Duodenal mucosa (tissue), 2 donors: ENCODE results near the gene TSPAN12.

Experiments
- H3K27ac ChIP-seq: one replicate; pipeline ENCODE4 v1.7.0; 2013; ENCODE audit warnings: low read depth, low read length
- H3K27me3 ChIP-seq, 2 donors: one replicate each; pipeline ENCODE4 v1.7.0; 2013; ENCODE audit warnings: low read length in 2 of 2, control low read depth in 1 of 2; ENCODE audit not compliant: insufficient read depth in 2 of 2, control insufficient read depth in 1 of 2
- H3K36me3 ChIP-seq, 2 donors: one replicate each; pipeline ENCODE4 v1.7.0; 2013; ENCODE audit warnings: low read length in 2 of 2, control low read depth in 1 of 2; ENCODE audit not compliant: insufficient read depth in 2 of 2, control insufficient read depth in 1 of 2
- H3K4me1 ChIP-seq, 2 donors: one replicate each; pipeline ENCODE4 v1.7.0; 2013; ENCODE audit warnings: low read length in 2 of 2, control low read depth in 1 of 2; ENCODE audit not compliant: insufficient read depth in 2 of 2, control insufficient read depth in 1 of 2
- H3K4me3 ChIP-seq, 2 donors: one replicate each; pipeline ENCODE4 v1.7.0; 2013; ENCODE audit warnings: low read length in 2 of 2, low read depth in 1 of 2
- H3K9ac ChIP-seq, 2 donors: one replicate each; pipeline ENCODE4 v1.7.0; 2013; ENCODE audit warnings: low read length in 2 of 2, low read depth in 1 of 2
- H3K9me3 ChIP-seq, 2 donors: one replicate each; pipeline ENCODE4 v1.7.0; 2013; ENCODE audit warnings: low read length in 2 of 2, control low read depth in 1 of 2; ENCODE audit not compliant: control insufficient read depth in 1 of 2

The TSPAN12 gene

DNA sequence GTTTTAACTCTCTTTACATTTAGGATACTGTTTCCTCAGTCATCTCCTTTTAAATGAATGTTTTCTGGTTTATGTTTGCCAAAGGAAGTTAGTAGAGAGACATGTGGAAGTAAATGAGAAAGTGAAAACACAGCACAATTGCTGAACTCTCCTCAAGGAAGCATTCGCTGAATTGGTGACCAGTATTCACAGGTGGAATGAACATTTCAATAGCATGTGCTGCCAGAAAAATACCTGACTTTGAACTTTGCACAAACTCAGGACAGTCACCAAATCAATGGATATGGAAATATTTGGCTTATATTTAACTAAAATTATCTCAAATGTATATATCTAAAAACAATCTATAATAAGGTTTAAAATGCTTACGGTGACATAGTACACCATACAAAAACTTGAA, 28.5 kb downstream of the TSPAN12 start:
- Histone ChIP-seq H3K36me3 (no peaks in the 10 kb centered on the region), H3K9ac (no peak overlapping the region), H3K4me3 (peak overlapping the region in 1 of 2 donors; percentile 26), H3K27ac (no peak overlapping the region), H3K9me3 (no peaks in the 10 kb centered on the region), H3K27me3 (no peaks in the 10 kb centered on the region), H3K4me1 (peaks cover 0 to 4% of the 10 kb centered on the region in 2 donors)

DNA sequence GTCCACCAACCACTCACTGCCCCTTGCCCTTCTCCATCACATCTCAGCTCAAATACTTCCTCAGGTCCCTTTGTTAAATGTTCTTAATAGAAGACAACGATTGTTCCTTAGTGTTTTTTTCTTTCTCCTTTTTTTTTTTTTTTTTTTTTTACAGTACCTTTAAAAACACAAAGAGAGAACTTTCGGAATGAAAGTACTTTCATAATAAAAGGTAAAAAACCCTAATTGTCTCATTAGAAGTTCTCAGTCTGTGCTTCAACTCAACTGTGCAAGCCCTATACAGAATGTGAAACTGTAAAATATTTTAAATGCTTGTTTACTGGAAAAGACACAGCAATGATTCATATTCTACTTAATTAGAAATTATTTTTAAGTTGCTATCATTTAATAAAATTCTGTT, 29.4 kb downstream of the TSPAN12 start:
- Histone ChIP-seq H3K4me3 (no peak overlapping the region), H3K27ac (no peak overlapping the region), H3K4me1 (peaks cover 0 to 4% of the 10 kb centered on the region in 2 donors), H3K9me3 (no peaks in the 10 kb centered on the region), H3K27me3 (no peaks in the 10 kb centered on the region), H3K36me3 (no peaks in the 10 kb centered on the region), H3K9ac (no peak overlapping the region)

DNA sequence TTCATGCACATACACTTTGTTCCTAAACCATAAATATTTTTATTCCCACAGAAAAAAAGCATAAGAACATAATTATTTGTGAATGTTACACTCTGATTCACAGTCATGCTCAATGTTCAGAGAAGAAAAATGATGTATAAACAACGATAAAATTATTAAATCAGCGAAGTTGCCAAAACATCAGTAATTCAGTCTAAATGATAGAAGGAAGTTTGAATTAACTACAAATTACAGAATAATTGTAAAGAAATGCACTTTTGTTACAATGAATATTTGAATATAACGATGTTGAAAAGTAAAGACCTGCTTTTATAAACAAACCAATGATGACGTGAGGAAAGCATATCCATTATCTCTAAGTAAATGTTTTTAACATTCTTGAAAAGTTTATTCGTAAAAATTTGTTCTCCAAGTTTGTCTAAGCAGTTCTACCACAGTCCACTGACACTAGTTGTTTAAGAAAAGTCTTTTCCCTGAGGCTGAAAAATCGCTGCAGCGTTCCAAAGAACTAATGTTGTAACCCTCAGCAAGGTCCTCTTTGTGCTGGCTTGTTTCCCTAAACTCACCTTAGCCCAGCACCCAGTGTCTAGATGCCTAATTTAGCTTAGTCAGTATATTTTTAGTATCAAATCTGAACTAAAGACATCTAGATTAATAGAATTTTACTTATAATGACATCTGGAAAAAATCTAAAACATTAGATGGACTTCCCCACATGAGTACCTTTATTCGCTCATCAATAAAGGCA, 30.4 kb downstream of the TSPAN12 start:
- Histone ChIP-seq H3K4me1 (peaks cover 0 to 4% of the 10 kb centered on the region in 2 donors), H3K4me3 (no peak overlapping the region), H3K27ac (no peak overlapping the region), H3K9me3 (no peaks in the 10 kb centered on the region), H3K27me3 (no peaks in the 10 kb centered on the region), H3K9ac (no peak overlapping the region), H3K36me3 (no peaks in the 10 kb centered on the region)

DNA sequence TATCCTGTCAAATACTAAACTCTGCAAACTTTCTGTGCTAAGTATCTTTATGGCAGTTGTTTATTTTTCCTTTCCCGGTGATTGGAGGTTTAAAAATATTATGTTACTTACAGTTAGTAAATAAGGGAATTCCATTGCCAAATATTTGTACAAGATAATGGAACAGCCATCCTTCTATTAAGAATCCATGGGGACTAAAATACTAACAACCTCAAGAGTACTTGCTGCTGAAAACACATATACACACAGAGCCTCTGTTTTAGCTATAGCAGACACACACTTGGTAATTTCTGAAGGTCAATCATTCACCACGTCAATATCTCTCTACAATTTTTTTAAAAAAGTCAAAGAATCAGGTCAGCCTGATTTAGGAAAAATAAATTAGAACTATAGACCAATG, 32.4 kb downstream of the TSPAN12 start:
- H3K9ac ChIP-seq: no peak overlapping the region
- no peaks in the 10 kb centered on the region for H3K9me3 ChIP-seq
- peaks cover 0 to 4% of the 10 kb centered on the region in 2 donors for H3K4me1 ChIP-seq
- no peaks in the 10 kb centered on the region for H3K36me3 ChIP-seq
- no peak overlapping the region for H3K27ac ChIP-seq
- no peaks in the 10 kb centered on the region for H3K27me3 ChIP-seq
- H3K4me3 ChIP-seq: no peak overlapping the region

DNA sequence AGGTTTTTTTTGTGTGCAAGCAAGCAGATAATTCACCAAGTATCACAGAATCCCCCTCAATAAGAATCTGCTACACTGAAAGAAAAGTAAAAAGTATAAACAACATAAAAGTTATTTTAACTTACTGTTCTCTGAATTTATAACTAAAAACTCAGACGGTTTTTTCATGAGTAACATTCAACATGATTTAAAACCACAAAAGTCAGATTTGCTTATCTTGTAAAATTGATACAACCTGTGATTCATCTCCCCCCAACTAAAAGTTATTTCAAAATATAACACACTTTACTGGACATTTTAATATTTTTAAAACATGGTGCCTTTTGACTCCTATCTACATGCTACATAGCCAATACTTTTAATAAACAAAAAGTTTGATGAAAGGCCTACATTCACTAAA, 32.8 kb downstream of the TSPAN12 start:
- H3K27me3 ChIP-seq: no peaks in the 10 kb centered on the region
- H3K9ac ChIP-seq: no peak overlapping the region
- H3K27ac ChIP-seq: no peak overlapping the region
- no peak overlapping the region for H3K4me3 ChIP-seq
- H3K9me3 ChIP-seq: no peaks in the 10 kb centered on the region
- H3K36me3 ChIP-seq: no peaks in the 10 kb centered on the region
- H3K4me1 ChIP-seq: peaks cover 0 to 4% of the 10 kb centered on the region in 2 donors

DNA sequence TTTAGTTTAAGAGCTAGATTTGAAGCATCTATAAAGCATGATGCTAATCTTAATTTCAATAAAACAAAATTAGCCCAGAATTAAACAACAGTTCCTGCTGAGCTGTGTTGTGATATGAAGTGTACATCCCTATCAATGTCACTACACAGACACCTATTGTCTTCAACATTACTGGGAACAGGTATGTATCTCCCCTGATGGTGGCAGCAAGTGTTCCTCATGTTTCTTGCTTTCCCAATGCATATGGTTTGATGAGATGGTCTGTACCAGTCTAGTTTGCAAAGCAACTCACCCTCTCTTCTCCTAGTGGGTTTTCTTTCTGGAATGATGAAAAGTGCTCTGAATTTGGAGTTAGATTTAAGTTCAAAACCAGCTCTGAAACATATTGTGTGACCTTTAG, 38.1 kb downstream of the TSPAN12 start:
- H3K9ac ChIP-seq: no peak overlapping the region
- H3K36me3 ChIP-seq: no peaks in the 10 kb centered on the region
- no peaks in the 10 kb centered on the region for H3K9me3 ChIP-seq
- no peak overlapping the region for H3K4me3 ChIP-seq
- H3K27ac ChIP-seq: no peak overlapping the region
- H3K4me1 ChIP-seq: no peaks in the 10 kb centered on the region
- no peaks in the 10 kb centered on the region for H3K27me3 ChIP-seq

DNA sequence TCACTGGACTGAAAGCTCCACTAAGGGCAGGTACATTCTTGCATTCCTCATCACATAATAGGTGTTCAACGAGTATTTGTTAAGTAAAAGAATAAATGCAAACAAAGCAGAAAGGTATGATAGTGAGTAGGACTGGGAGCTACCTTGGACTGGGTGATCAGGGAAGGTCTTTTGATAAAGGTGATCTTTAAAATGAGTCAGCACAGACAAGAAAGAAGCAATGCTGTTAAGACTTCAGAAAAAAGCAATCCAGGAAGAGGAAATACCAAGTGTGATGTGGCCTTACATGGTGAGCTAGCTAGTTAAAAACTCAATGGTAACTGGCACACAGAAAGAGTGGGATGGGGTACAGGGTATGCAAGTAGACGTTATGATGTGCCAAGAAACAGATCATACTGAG, 40.1 kb downstream of the TSPAN12 start:
- peaks cover 0 to 4% of the 10 kb centered on the region in 2 donors for H3K4me1 ChIP-seq
- H3K4me3 ChIP-seq: no peak overlapping the region
- H3K36me3 ChIP-seq: peaks cover 0 to 3% of the 10 kb centered on the region in 2 donors
- no peaks in the 10 kb centered on the region for H3K27me3 ChIP-seq
- no peaks in the 10 kb centered on the region for H3K9me3 ChIP-seq
- no peak overlapping the region for H3K9ac ChIP-seq
- no peak overlapping the region for H3K27ac ChIP-seq

DNA sequence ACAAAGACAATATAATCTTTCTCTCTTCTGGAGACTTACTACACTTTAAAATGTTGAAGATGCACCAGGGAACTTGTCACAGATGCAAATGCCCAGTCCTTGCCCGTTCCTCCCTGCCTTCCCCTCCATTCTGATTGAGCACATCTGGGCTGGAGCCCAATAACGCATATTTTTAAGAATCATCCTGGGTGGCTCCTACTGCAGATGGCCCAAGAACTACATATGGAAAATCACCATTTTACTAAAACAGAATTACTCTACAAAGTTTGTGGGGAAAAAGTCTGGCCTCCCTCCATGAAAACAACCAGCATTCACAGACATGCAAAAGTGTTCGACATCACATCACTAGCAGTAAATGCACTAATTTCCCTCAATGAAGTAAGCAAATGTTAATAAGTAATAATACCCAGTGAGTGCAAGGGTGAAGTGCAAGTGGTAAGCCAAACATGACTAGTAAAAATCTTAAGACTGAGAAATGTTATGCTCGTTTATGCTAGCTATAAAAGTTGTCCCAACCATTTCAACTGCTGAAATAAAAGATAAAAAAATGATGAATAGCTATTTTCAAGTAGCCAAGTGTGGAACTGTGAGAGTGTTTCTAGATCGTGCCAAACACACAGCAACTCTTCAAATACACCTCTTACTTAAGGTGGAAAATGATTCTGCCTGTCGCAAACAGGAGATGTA, 43.5 kb downstream of the TSPAN12 start:
- peaks cover 0 to 4% of the 10 kb centered on the region in 2 donors for H3K4me1 ChIP-seq
- H3K9me3 ChIP-seq: no peaks in the 10 kb centered on the region
- no peak overlapping the region for H3K27ac ChIP-seq

DNA sequence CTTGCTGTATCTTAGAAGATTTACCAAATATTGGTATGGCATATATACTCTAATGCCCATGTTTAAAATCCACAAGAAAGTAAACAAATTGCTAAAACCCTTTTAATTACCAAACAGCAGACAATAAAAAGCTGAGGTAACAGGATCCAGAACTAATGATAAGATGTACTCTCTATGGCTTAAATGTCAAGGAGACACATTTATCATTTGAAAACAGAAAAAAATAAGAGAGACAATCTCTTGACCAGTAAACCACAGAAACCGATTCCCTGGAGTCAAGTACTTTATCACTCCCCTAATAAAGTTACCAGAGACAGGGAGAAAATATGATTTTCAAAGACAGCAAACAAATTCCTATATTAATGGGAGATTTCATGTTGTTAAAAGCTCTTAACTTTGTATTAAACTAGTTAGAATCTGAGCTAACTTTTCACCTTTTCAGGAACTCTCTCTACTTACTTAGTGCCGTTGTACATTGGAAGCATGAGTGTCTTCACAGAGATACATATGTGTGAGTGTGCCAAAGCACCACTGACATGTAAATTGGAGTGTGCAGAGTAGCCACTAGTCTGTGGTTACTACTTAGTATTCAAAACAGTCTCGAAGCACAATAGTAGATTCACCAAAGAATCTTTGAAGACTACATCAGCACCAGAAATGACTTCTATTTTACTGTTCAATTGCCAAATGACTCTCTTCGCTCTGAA, 44.2 kb downstream of the TSPAN12 start:
- H3K4me1 ChIP-seq: peaks cover 0 to 4% of the 10 kb centered on the region in 2 donors
- no peak overlapping the region for H3K4me3 ChIP-seq
- H3K9me3 ChIP-seq: no peaks in the 10 kb centered on the region

More for the DNA sequence above, 43.5 kb downstream of the TSPAN12 start:
- Histone ChIP-seq H3K9ac (no peak overlapping the region), H3K27me3 (no peaks in the 10 kb centered on the region), H3K36me3 (peaks cover 0 to 3% of the 10 kb centered on the region in 2 donors), H3K4me3 (no peak overlapping the region)

DNA sequence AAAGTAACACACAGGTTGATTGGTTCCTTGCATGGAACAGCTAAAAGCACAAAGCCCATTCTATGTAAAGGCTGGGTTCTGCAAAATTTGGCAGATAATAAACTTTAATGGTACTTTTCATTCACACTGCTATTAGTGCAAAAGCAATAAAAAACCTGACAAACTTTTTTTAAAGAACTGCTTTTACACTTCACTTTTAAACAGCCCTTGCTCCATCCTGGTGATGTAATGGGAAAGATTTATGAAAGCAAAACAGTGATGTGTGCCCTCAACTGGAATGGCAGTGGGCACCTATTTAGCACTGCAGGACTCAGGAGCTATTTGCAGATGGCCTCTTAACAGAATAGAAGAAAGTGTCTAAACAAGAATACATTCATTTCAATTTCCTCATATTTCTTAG, 44.9 kb downstream of the TSPAN12 start:
- H3K9ac ChIP-seq: no peak overlapping the region
- no peak overlapping the region for H3K4me3 ChIP-seq
- peaks cover 0 to 4% of the 10 kb centered on the region in 2 donors for H3K4me1 ChIP-seq
- H3K36me3 ChIP-seq: peaks cover 0 to 3% of the 10 kb centered on the region in 2 donors
- H3K27me3 ChIP-seq: no peaks in the 10 kb centered on the region
- no peaks in the 10 kb centered on the region for H3K9me3 ChIP-seq
- H3K27ac ChIP-seq: no peak overlapping the region

More for the DNA sequence above, 44.2 kb downstream of the TSPAN12 start:
- Histone ChIP-seq H3K27ac (no peak overlapping the region), H3K27me3 (no peaks in the 10 kb centered on the region), H3K36me3 (peaks cover 0 to 3% of the 10 kb centered on the region in 2 donors), H3K9ac (no peak overlapping the region)
